Right lobe of liver (tissue), 4 donors: ENCODE measurements around the gene KLHL14.

Experiments used
- POLR2A ChIP-seq: fragments of 450-650 bp; IDR thresholded peaks from one replicate; pipeline ENCODE4 v1.6.1; 2017; ENCODE audit warnings: antibody characterized with exemption, mild to moderate bottlenecking
- TF ChIP-seq, protein P1 (sequence below), 4 donors: fragments of 200-600 bp in 3 of 4; fragments of 450-650 bp in 1 of 4; IDR thresholded peaks; one replicate each; pipeline versions ENCODE4 v1.5.1 to v1.8.0; 2016 to 2022; ENCODE audit warnings: antibody characterized with exemption in 4 of 4, mild to moderate bottlenecking in 2 of 4
- donor health status: DM: no; HTN: no; CAD: no.
- donor health status: DM: no; HTN: no; CAD: no.
- donor health status: DM: no; HTN: yes; CAD: no.

DNA sequence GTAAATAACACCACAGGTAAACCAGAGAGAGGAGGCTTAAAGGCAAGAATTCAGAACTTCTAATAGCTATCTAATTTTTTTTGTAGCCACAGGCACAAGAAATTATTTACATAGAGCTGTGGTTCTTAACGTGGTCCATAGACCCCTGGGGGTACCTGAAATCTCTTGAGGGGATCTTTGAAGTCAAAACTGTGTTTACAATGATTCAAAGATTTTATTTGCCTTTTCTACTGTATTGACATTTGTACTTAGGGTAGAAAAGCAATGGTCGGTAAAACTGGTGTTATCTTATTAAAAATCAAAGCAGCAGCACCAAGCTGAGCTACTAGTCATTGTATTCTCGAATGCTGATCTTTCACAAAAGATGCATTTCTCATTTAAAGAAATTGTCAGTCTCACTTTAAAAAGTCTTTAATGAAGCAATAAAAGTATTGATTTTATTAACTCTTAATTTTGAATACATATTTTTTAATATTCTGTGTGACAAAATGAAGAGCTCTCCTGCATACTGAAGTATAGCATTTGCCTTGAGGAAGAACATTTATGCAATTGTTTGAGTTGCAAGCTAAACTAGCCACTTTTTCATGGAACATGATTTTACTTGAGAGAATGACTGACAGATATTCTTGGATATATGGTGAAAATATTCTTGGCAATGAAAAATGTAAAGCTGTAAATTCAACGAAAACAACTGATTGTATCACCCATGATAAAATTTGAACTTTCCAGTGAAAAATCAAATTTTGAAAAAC is 25.6 kb upstream of the KLHL14 start:
- TF ChIP-seq, protein P1, sequence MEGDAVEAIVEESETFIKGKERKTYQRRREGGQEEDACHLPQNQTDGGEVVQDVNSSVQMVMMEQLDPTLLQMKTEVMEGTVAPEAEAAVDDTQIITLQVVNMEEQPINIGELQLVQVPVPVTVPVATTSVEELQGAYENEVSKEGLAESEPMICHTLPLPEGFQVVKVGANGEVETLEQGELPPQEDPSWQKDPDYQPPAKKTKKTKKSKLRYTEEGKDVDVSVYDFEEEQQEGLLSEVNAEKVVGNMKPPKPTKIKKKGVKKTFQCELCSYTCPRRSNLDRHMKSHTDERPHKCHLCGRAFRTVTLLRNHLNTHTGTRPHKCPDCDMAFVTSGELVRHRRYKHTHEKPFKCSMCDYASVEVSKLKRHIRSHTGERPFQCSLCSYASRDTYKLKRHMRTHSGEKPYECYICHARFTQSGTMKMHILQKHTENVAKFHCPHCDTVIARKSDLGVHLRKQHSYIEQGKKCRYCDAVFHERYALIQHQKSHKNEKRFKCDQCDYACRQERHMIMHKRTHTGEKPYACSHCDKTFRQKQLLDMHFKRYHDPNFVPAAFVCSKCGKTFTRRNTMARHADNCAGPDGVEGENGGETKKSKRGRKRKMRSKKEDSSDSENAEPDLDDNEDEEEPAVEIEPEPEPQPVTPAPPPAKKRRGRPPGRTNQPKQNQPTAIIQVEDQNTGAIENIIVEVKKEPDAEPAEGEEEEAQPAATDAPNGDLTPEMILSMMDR (IDR thresholded peaks at IDR 0.05) = no peak
- TF ChIP-seq POLR2A = no peak
